Heart left ventricle (tissue), 16 donors: ENCODE measurements around the gene LMO3. TPM values are rescaled to one million over a fixed set of nuclear protein-coding genes. Genes with fewer than 3 reads are reported as not detected.

Experiments used
- ATAC-seq, 4 donors: fragments of 200-7000 bp; cut with Tn5 transposase; one replicate each; pipeline ENCODE4 v1.9.1; 2020 to 2022; ENCODE audit warnings: moderate library complexity in 4 of 4, mild to moderate bottlenecking in 3 of 4, moderate number of reproducible peaks in 1 of 4
- DNase-seq, 5 donors: peaks; one replicate each; pipeline ENCODE4 v3.0.0-alpha.2; 2020
- H3K27ac ChIP-seq, 12 donors: fragments of 200-600 bp; sonication (generic) in 4 of 12; one replicate each; pipeline versions ENCODE4 v1.5.0 to v1.8.0; 2016 to 2022; ENCODE audit warnings: mild to moderate bottlenecking in 2 of 12
- H3K27me3 ChIP-seq, 9 donors: fragments of 200-600 bp; sonication (generic) in 2 of 9; one replicate each; pipeline versions ENCODE4 v1.5.1 to v1.8.0; 2016 to 2022; ENCODE audit warnings: mild to moderate bottlenecking in 3 of 9
- H3K36me3 ChIP-seq, 9 donors: fragments of 200-600 bp; sonication (generic) in 2 of 9; one replicate each; pipeline versions ENCODE4 v1.5.0 to v1.8.0; 2018 to 2022; ENCODE audit warnings: mild to moderate bottlenecking in 2 of 9
- H3K4me1 ChIP-seq, 12 donors: fragments of 200-600 bp; sonication (generic) in 4 of 12; one replicate each; pipeline versions ENCODE4 v1.5.0 to v1.8.0; 2016 to 2022; ENCODE audit warnings: mild to moderate bottlenecking in 3 of 12
- H3K4me3 ChIP-seq, 12 donors: fragments of 200-600 bp; sonication (generic) in 4 of 12; one replicate each; pipeline versions ENCODE4 v1.5.0 to v1.8.0; 2017 to 2022; ENCODE audit warnings: mild to moderate bottlenecking in 9 of 12, moderate library complexity in 4 of 12
- H3K9me3 ChIP-seq, 12 donors: fragments of 200-600 bp; sonication (generic) in 4 of 12; one replicate each; pipeline versions ENCODE4 v1.5.0 to v1.8.0; 2016 to 2022; ENCODE audit warnings: mild to moderate bottlenecking in 1 of 12
- POLR2A ChIP-seq, 2 donors: fragments of 450-650 bp; IDR thresholded peaks; one replicate each; pipeline ENCODE4 v1.6.1; 2017; ENCODE audit warnings: antibody characterized with exemption in 2 of 2, mild to moderate bottlenecking in 2 of 2, moderate library complexity in 2 of 2
- WGBS, 4 donors: extraction: QIAGEN DNeasy Blood & Tissue Kit in 2 of 4; methylation state at CpG; one replicate each; pipeline versions ENCODE4 v1.1.5 to v1.1.7; 2013 to 2018; 5-methylcytosine and 5-hydroxymethylcytosine counted together
- intact Hi-C, 10 donors: fragments of 100-400 bp; cut with DNase I; formaldehyde crosslinking; loops; one replicate each; pipeline versions ENCODE4 v1.11.1 to v1.14.2; 2022
- polyA plus RNA-seq, 2 donors: library from polyadenylated mRNA; stranded (reverse); fragments of 200-250 nt; gene quantifications; one replicate each; pipeline ENCODE4 v1.2.3, GENCODE V29; 2013
- total RNA-seq, 9 donors: library from RNA; depleted of rRNA in 2 of 9; stranded (reverse); fragments of >200 nt in 2 of 9; fragmentation: NEBNext Ultra II Directional in 3 of 9; extraction: Animal tissue kit (Norgen Biotek cat#: 25700) in 3 of 9; gene quantifications; one replicate each; pipeline versions ENCODE4 v1.1.0 to v1.2.4, GENCODE V29; 2016 to 2023
- TF ChIP-seq, protein P1 (sequence below), 12 donors: fragments of 200-600 bp; sonication (generic) in 4 of 12; IDR thresholded peaks; one replicate each; pipeline versions ENCODE4 v1.5.0 to v1.8.0; 2018 to 2022; ENCODE audit warnings: antibody characterized with exemption in 12 of 12, mild to moderate bottlenecking in 5 of 12
- donor health status: ischemic (EF 13 %, LVEDD 7.1; RV severe dilation, severe dysfunction).
- donor health status: healthy with polysubstance abuse.
- donor health status: DM: no; HTN: yes; CAD: no.
- donor health status: DM: no; HTN: no; CAD: no.
- donor health status: ischemic (EF 25% LVEDD 6.9; RV normal size, moderate dysfunction).
- donor health status: ischemic (EF 25% LVEDD 5.7; RV mildly dilated, moderate dysfunction).
- donor health status: healthy.
- donor health status: DM: yes; HTN: yes; CAD: no.
- donor health status: ischemic (EF 35%, LVEDD 5.7; RV mildly dilated, moderate dysfunction).
- donor health status: nonischemic (EF 11% LVEDD 7.7; RV severe dilation, severe dysfunction).
- donor health status: DM: yes; HTN: yes; CAD: no.
- donor health status: PGD.
- donor health status: ischemic (EF 29% LVEDD 5.4; RV normal size, mild dysfunction).
- donor health status: nonischemic (EF 23%, LVEDD 6.1; RV moderate dilation, normal function).

Gene LMO3
- total and polyA plus RNA-seq, 11 donors, result 0.14 to 8.8 (median 0.96) TPM

DNA sequence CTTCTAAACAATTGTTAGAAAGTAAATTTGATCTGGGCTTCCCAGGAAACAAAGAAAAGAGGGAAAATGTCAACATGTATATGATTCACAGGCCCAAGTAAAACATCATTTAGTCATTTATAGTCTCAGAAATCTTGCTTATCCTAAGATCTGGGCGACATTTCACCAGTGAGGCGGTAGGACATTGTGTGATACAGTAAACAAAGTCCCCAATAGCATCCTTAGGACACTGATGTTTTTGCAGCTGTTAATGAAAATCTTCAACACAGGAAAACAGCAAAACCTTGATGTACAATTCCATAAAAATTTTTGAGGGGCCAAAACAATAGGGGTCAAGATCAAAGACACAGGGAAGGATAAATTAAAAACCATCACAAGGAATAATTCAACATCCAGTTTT is 20.2 kb downstream of the LMO3 start:
- H3K9me3 ChIP-seq, result peaks cover 0 to 12% (median 0%) of the 10 kb centered on the region in 12 donors
- DNase-seq (no peak), ATAC-seq (no peak)
- H3K4me3 ChIP-seq, result no peak overlapping the region
- H3K27ac ChIP-seq, result peak overlapping the region in 3 of 12 donors; percentile 37 to 80 (median 40)
- no peaks in the 10 kb centered on the region for H3K27me3 ChIP-seq
- 81 to 87% (median 84%) methylated on average over 2 of the region's 2 CpGs for WGBS, 4 donors
- no peaks in the 10 kb centered on the region for H3K4me1 ChIP-seq
- intact Hi-C loops, result no loop called here
- no peak for TF ChIP-seq POLR2A (IDR thresholded peaks at IDR 0.05)
- TF ChIP-seq, protein P1, sequence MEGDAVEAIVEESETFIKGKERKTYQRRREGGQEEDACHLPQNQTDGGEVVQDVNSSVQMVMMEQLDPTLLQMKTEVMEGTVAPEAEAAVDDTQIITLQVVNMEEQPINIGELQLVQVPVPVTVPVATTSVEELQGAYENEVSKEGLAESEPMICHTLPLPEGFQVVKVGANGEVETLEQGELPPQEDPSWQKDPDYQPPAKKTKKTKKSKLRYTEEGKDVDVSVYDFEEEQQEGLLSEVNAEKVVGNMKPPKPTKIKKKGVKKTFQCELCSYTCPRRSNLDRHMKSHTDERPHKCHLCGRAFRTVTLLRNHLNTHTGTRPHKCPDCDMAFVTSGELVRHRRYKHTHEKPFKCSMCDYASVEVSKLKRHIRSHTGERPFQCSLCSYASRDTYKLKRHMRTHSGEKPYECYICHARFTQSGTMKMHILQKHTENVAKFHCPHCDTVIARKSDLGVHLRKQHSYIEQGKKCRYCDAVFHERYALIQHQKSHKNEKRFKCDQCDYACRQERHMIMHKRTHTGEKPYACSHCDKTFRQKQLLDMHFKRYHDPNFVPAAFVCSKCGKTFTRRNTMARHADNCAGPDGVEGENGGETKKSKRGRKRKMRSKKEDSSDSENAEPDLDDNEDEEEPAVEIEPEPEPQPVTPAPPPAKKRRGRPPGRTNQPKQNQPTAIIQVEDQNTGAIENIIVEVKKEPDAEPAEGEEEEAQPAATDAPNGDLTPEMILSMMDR (IDR thresholded peaks at IDR 0.05), result no peak
- H3K36me3 ChIP-seq, result no peaks in the 10 kb centered on the region

DNA sequence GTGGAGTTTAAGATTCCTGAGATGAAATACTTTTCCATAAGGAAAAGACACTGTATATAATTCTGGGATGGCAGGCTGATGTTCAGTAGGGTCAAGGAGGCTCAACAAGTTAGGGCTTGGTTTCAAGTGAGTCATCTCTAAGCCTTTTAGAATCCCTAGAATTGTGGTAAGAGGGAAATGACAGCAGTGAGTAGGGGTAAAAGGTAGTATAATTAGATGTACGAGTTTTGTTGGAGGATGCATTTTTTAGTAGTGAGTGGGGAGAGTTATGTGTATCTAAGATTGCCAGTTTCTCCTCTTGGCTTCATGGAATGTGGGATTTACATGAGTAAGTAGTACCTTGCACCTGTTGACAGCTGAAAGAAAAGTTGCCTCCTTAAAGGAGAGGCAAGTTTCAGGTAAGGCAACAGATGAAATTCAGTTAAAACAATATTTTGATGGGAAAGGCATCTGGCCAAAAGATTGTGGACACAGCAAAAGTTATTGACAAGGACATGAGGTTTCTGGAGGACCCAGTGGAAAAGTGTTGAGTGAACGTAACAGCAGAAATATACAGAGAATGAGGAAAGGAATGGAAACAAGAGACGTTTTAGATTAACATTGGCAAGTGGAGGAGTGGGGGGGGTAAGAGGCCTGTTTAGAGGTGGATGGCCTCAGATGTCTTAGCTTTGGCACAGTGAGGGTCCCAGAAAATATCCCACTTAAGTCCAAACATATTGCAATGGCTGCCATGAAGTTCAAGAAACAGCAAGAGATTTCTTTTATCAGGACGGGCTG is 21.8 kb downstream of the LMO3 start:
- Histone ChIP-seq H3K4me1 (no peaks in the 10 kb centered on the region), H3K27ac (peak overlapping the region in 1 of 12 donors; percentile 80), H3K27me3 (no peaks in the 10 kb centered on the region), H3K9me3 (peaks cover 0 to 12% (median 0%) of the 10 kb centered on the region in 12 donors), H3K4me3 (no peak overlapping the region), H3K36me3 (no peaks in the 10 kb centered on the region)
- DNase-seq (no peak), ATAC-seq (no peak)
- no peak for TF ChIP-seq POLR2A (IDR thresholded peaks at IDR 0.05)
- TF ChIP-seq, protein P1 (IDR thresholded peaks at IDR 0.05), result no peak
- intact Hi-C loops, result no loop called here
- 68 to 71% (median 70%) methylated on average over 4 of the region's 4 CpGs for whole genome bisulfite sequencing, 4 donors

DNA sequence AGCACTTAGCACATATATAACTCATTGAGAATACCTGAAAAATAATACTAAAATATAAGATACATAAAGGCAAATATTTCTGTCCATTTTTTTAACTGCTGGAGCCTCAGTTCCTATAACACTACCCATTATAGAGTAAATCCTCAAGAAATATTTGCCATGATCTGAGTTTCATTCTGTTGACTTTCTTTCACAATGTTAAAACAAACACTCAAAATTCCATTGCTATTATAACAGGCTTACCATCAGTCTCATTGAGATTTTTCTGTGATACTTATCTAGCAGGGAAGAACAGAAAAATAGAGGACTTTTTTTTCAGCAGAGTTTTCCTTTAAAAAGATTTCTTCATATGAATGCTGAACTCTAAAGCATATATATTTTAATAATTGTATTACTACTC is 24.5 kb downstream of the LMO3 start:
- no peak for TF ChIP-seq POLR2A (IDR thresholded peaks at IDR 0.05)
- TF ChIP-seq, protein P1 (IDR thresholded peaks at IDR 0.05), result no peak
- H3K36me3 ChIP-seq, result no peaks in the 10 kb centered on the region
- no peak overlapping the region for H3K4me3 ChIP-seq
- ATAC-seq (no peak), DNase-seq (no peak)
- no peaks in the 10 kb centered on the region for H3K4me1 ChIP-seq
- intact Hi-C loops, result no loop called here
- H3K27me3 ChIP-seq, result no peaks in the 10 kb centered on the region
- H3K27ac ChIP-seq, result no peak overlapping the region
- H3K9me3 ChIP-seq, result peaks cover 0 to 12% (median 0%) of the 10 kb centered on the region in 12 donors

DNA sequence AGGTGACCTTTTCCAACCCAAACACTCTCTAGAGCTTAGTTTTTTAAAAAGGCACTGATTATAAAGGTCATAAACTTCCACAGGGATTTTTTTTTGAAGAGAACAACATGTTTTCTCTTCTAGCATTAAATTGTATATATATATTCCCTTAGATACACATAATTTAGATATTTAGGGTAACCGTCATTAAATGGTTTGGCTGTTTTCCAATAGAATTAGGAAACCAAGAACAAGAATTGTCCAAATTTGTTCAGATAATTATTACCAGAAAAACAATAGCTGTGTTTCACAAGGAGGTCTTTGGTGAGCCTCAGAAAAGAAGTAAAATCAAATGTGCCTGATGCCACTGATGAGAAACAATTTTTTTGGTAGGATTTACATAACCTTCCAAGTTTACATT is 26.9 kb downstream of the LMO3 start:
- H3K27me3 ChIP-seq, result no peaks in the 10 kb centered on the region
- no peak for TF ChIP-seq POLR2A (IDR thresholded peaks at IDR 0.05)
- TF ChIP-seq, protein P1 (IDR thresholded peaks at IDR 0.05), result no peak
- intact Hi-C loops, result no loop called here
- H3K9me3 ChIP-seq, result peaks cover 0 to 12% (median 0%) of the 10 kb centered on the region in 12 donors
- H3K4me1 ChIP-seq, result no peaks in the 10 kb centered on the region
- H3K36me3 ChIP-seq, result no peaks in the 10 kb centered on the region
- WGBS, 4 donors, result 60 to 66% (median 63%) methylated on average over 1 of the region's 1 CpG
- no peak for ATAC-seq
- DNase-seq, result no peak
- H3K27ac ChIP-seq, result no peak overlapping the region
- H3K4me3 ChIP-seq, result no peak overlapping the region
